HL-60 (cell line): ENCODE results near the gene ULBP2.

Experiments
- CTCF ChIP-seq: IDR thresholded peaks from one replicate; pipeline ENCODE4 v1.5.1; 2011; ENCODE audit warnings: low read length, control low read depth, inconsistent platforms; ENCODE audit not compliant: insufficient read depth
- TF ChIP-seq, protein P1 (sequence below): IDR thresholded peaks from 2 replicates; pipeline ENCODE4 v1.6.1; 2012; ENCODE audit warnings: low read depth; ENCODE audit not compliant: insufficient replicate concordance

- TF ChIP-seq CTCF = no peak
- TF ChIP-seq, protein P1, sequence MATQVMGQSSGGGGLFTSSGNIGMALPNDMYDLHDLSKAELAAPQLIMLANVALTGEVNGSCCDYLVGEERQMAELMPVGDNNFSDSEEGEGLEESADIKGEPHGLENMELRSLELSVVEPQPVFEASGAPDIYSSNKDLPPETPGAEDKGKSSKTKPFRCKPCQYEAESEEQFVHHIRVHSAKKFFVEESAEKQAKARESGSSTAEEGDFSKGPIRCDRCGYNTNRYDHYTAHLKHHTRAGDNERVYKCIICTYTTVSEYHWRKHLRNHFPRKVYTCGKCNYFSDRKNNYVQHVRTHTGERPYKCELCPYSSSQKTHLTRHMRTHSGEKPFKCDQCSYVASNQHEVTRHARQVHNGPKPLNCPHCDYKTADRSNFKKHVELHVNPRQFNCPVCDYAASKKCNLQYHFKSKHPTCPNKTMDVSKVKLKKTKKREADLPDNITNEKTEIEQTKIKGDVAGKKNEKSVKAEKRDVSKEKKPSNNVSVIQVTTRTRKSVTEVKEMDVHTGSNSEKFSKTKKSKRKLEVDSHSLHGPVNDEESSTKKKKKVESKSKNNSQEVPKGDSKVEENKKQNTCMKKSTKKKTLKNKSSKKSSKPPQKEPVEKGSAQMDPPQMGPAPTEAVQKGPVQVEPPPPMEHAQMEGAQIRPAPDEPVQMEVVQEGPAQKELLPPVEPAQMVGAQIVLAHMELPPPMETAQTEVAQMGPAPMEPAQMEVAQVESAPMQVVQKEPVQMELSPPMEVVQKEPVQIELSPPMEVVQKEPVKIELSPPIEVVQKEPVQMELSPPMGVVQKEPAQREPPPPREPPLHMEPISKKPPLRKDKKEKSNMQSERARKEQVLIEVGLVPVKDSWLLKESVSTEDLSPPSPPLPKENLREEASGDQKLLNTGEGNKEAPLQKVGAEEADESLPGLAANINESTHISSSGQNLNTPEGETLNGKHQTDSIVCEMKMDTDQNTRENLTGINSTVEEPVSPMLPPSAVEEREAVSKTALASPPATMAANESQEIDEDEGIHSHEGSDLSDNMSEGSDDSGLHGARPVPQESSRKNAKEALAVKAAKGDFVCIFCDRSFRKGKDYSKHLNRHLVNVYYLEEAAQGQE = no peak
Observed at GRCh38 chr6:149941583-149942460, at the start of gene ULBP2.
